Thyroid gland (tissue), 4 donors: Measurements from ENCODE around the gene OVOL2.

ENCODE experiments used
- CTCF ChIP-seq, 6 experiments: fragments of 200-600 bp in 3 of 6; fragments of 450-650 bp in 3 of 6; sonication (generic) in 3 of 6; IDR thresholded peaks; one replicate each; pipeline ENCODE4 v1.5.1; 2016 to 2019; ENCODE audit warnings: antibody characterized with exemption in 6 of 6, mild to moderate bottlenecking in 2 of 6, inconsistent platforms in 1 of 6, moderate library complexity in 1 of 6
- POLR2A ChIP-seq, 2 donors: fragments of 450-650 bp; IDR thresholded peaks; one replicate each; pipeline ENCODE4 v1.6.1; 2017; ENCODE audit warnings: antibody characterized with exemption in 2 of 2, mild to moderate bottlenecking in 2 of 2, moderate library complexity in 1 of 2

DNA sequence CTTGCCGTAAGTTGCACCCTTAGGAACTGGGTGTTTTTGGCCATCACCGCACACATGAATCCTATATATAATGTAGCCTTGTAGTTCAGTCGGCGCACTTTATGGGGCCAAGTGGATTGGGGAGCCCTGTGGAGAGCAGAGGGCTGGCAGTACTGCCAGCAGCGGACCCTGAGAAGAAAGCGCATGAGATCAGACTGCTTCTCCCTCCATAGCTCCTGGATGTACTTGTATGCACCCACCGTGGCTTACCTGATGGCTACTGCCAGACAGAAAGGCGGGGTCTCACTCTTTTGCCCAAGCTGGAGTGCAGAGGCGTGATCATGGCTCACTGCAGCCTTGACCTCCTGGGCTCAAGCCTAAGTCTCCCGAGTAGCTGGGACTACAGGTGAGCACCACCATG lies 32.8 kb upstream of the OVOL2 start:
- no peak for TF ChIP-seq CTCF (IDR thresholded peaks at IDR 0.05)
- TF ChIP-seq POLR2A (IDR thresholded peaks at IDR 0.05): no peak
